ENCODE measurements around the gene COL1A1.

- no peak for TF ChIP-seq CTCF (IDR thresholded peaks at IDR 0.05)
- TF ChIP-seq POLR2A (IDR thresholded peaks at IDR 0.05), result no peak
Observed at GRCh38 chr17:50145532-50146229, 55.8 kb downstream of the COL1A1 start.

Data from testis (tissue), 2 donors.